ENCODE data around the gene ADGRV1.

Gene ADGRV1, protein sequence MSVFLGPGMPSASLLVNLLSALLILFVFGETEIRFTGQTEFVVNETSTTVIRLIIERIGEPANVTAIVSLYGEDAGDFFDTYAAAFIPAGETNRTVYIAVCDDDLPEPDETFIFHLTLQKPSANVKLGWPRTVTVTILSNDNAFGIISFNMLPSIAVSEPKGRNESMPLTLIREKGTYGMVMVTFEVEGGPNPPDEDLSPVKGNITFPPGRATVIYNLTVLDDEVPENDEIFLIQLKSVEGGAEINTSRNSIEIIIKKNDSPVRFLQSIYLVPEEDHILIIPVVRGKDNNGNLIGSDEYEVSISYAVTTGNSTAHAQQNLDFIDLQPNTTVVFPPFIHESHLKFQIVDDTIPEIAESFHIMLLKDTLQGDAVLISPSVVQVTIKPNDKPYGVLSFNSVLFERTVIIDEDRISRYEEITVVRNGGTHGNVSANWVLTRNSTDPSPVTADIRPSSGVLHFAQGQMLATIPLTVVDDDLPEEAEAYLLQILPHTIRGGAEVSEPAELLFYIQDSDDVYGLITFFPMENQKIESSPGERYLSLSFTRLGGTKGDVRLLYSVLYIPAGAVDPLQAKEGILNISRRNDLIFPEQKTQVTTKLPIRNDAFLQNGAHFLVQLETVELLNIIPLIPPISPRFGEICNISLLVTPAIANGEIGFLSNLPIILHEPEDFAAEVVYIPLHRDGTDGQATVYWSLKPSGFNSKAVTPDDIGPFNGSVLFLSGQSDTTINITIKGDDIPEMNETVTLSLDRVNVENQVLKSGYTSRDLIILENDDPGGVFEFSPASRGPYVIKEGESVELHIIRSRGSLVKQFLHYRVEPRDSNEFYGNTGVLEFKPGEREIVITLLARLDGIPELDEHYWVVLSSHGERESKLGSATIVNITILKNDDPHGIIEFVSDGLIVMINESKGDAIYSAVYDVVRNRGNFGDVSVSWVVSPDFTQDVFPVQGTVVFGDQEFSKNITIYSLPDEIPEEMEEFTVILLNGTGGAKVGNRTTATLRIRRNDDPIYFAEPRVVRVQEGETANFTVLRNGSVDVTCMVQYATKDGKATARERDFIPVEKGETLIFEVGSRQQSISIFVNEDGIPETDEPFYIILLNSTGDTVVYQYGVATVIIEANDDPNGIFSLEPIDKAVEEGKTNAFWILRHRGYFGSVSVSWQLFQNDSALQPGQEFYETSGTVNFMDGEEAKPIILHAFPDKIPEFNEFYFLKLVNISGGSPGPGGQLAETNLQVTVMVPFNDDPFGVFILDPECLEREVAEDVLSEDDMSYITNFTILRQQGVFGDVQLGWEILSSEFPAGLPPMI (N-terminal part only)

DNA sequence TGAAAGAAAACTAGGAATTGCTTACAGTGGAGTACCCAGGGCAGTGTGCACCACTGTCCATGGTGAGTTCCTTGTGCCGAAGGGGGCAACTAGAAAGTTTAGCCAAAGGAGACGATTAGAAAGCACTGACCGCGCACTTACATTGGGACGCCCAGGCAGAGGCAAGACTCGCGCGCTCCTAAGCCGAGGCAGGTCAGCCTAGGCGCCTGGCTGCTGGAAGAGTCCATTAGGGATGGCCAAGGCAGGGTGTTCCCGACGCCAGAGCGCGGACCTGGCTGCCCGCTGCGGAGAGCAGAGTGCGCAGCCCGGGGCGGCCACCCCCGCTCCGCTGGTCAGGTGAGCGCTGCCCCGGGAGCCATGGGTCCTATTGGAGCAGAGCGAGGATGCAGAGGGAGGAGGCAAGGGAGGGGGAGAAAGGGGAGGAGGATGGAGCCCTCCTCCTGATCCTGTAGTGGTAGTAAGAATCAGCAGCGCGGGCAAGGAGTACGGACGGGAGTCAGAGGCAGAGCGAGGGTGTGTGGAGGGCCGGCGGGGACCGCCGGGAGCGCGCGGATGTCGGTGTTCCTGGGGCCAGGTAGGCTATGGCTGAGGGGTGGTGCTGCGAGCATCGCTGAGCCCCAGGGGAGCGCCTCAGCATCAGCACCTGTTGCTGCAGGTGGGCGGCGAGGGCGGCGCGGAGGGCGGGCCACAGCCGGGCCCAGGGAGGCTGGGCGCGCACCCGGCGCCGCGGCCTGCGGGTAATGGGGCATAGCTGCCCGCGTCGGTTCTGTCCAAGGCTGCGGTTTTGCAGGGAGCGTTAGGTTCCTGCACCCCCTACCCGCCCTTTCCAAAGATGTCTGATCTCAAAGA, at the start of gene ADGRV1:
ADGRV1 (plus strand) TSS at position 454 of the 849 bp plus-strand sequence; CDS start at position 553, 99 bp downstream.
- TF ChIP-seq POLR2A (IDR thresholded peaks at IDR 0.05; ENCODE audit: extremely low read depth, insufficient read length) = no peak
- TF ChIP-seq, protein P1, sequence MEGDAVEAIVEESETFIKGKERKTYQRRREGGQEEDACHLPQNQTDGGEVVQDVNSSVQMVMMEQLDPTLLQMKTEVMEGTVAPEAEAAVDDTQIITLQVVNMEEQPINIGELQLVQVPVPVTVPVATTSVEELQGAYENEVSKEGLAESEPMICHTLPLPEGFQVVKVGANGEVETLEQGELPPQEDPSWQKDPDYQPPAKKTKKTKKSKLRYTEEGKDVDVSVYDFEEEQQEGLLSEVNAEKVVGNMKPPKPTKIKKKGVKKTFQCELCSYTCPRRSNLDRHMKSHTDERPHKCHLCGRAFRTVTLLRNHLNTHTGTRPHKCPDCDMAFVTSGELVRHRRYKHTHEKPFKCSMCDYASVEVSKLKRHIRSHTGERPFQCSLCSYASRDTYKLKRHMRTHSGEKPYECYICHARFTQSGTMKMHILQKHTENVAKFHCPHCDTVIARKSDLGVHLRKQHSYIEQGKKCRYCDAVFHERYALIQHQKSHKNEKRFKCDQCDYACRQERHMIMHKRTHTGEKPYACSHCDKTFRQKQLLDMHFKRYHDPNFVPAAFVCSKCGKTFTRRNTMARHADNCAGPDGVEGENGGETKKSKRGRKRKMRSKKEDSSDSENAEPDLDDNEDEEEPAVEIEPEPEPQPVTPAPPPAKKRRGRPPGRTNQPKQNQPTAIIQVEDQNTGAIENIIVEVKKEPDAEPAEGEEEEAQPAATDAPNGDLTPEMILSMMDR (IDR thresholded peaks at IDR 0.05; ENCODE audit: low read depth, low read length) = no peak
- no peak within 1 kb of the TSS for H3K4me3 ChIP-seq (ENCODE audit: low read depth, low read length)
- DNase-seq (ENCODE audit: low read depth) = no peak

GRCh38 chr5:90510438-90510837, 48.2 kb upstream of the ADGRV1 start:
- no peak for DNase-seq (ENCODE audit: low read depth)
- no peak overlapping the region for H3K4me3 ChIP-seq (ENCODE audit: low read depth, low read length)
- TF ChIP-seq POLR2A (IDR thresholded peaks at IDR 0.05; ENCODE audit: extremely low read depth, insufficient read length) (no peak), MAX (IDR thresholded peaks at IDR 0.05; ENCODE audit: low read depth, low read length) (no peak), MYC (IDR thresholded peaks at IDR 0.05; ENCODE audit: low read depth, low read length) (no peak)
- TF ChIP-seq, protein P1 (IDR thresholded peaks at IDR 0.05; ENCODE audit: low read depth, low read length) = no peak

DNA sequence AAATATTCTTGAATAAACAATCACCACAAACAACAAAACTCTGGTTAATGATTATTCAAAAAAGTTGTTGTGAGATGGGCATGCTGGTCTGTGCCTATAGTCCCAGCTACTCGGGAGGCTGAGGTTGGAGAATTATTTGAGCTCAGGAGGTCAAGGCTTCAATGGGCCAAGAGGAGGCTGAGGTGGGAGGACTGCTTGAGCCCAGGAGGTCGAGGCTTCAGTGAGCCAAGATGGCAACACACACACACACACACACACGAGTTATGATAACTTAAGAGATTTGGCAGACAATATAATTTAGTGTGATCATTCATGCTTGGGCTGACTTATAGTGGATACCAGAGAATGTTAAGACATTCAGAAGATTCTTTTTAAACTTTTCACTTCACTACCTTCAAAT, 44.1 kb upstream of the ADGRV1 start:
- H3K4me3 ChIP-seq (ENCODE audit: low read depth, low read length) = no peak overlapping the region
- TF ChIP-seq, protein P1 (IDR thresholded peaks at IDR 0.05; ENCODE audit: low read depth, low read length) = no peak
- TF ChIP-seq MAX (IDR thresholded peaks at IDR 0.05; ENCODE audit: low read depth, low read length) = no peak
- TF ChIP-seq POLR2A (IDR thresholded peaks at IDR 0.05; ENCODE audit: extremely low read depth, insufficient read length) = no peak
- TF ChIP-seq MYC (IDR thresholded peaks at IDR 0.05; ENCODE audit: low read depth, low read length) = no peak
- DNase-seq (ENCODE audit: low read depth) = no peak

- no peak for DNase-seq (ENCODE audit: low read depth)
- TF ChIP-seq, protein P1 (IDR thresholded peaks at IDR 0.05; ENCODE audit: low read depth, low read length) = no peak
- TF ChIP-seq POLR2A (IDR thresholded peaks at IDR 0.05; ENCODE audit: extremely low read depth, insufficient read length) = no peak
- TF ChIP-seq MYC (IDR thresholded peaks at IDR 0.05; ENCODE audit: low read depth, low read length) = no peak
- TF ChIP-seq MAX (IDR thresholded peaks at IDR 0.05; ENCODE audit: low read depth, low read length) = no peak
- H3K4me3 ChIP-seq (ENCODE audit: low read depth, low read length) = no peak overlapping the region
These were observed 39.9 kb upstream of the ADGRV1 start for GRCh38 chr5:90518661-90519060.

DNA sequence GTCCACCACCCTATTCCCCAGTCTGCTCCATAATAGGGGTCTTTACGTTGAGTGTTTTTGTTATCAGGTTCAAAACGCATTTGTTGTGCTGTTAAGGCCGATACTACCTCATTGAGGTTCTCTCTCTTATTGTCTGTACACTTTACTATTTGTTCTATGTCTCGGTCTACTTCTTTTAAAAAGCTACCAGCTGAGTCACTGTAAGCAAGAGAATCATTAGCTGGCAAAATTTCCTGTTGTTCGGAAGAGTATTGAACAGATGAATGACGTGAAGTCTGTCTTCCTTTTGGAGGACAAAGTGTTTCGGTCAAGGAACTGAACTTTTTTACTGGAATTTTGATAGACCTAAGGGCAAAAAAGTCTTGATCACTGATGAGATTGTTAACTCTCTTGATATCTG, 39.5 kb upstream of the ADGRV1 start:
- no peak overlapping the region for H3K4me3 ChIP-seq (ENCODE audit: low read depth, low read length)
- no peak for TF ChIP-seq POLR2A (IDR thresholded peaks at IDR 0.05; ENCODE audit: extremely low read depth, insufficient read length)
- TF ChIP-seq MAX (IDR thresholded peaks at IDR 0.05; ENCODE audit: low read depth, low read length) = no peak
- TF ChIP-seq, protein P1 (IDR thresholded peaks at IDR 0.05; ENCODE audit: low read depth, low read length) = no peak
- no peak for TF ChIP-seq MYC (IDR thresholded peaks at IDR 0.05; ENCODE audit: low read depth, low read length)
- no peak for DNase-seq (ENCODE audit: low read depth)

All from NB4 (cell line).